ENCODE results near the gene BACH2. TPM values are rescaled to one million over a fixed set of nuclear protein-coding genes. Genes with fewer than 3 reads are reported as not detected.

The BACH2 gene
- polyA plus RNA-seq, 2 of the 4 experiments (the other 2 are of a cell fraction): 0.01 to 0.36 TPM

DNA sequence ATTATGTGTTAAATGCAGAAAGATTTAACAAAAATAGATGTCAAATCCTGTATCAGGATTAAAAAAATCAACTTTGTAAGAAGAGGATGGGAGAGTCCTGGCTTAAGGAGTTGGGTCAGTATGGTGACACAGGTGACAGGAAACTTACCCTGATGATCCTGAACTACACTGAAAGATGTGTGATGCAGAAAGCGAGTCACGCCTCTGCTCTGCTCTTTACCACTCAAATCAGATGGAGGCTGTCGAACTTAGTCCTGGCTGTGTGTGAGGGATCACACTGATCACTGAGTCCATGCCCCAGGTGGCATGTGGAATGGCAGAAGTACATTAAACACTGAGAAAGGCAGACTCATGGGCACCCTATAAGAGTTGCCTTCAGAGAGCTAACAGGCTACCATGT, 309.5 kb downstream of the BACH2 start (continued):
- TF ChIP-seq, protein P1, sequence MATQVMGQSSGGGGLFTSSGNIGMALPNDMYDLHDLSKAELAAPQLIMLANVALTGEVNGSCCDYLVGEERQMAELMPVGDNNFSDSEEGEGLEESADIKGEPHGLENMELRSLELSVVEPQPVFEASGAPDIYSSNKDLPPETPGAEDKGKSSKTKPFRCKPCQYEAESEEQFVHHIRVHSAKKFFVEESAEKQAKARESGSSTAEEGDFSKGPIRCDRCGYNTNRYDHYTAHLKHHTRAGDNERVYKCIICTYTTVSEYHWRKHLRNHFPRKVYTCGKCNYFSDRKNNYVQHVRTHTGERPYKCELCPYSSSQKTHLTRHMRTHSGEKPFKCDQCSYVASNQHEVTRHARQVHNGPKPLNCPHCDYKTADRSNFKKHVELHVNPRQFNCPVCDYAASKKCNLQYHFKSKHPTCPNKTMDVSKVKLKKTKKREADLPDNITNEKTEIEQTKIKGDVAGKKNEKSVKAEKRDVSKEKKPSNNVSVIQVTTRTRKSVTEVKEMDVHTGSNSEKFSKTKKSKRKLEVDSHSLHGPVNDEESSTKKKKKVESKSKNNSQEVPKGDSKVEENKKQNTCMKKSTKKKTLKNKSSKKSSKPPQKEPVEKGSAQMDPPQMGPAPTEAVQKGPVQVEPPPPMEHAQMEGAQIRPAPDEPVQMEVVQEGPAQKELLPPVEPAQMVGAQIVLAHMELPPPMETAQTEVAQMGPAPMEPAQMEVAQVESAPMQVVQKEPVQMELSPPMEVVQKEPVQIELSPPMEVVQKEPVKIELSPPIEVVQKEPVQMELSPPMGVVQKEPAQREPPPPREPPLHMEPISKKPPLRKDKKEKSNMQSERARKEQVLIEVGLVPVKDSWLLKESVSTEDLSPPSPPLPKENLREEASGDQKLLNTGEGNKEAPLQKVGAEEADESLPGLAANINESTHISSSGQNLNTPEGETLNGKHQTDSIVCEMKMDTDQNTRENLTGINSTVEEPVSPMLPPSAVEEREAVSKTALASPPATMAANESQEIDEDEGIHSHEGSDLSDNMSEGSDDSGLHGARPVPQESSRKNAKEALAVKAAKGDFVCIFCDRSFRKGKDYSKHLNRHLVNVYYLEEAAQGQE (IDR thresholded peaks at IDR 0.05): no peak

DNA sequence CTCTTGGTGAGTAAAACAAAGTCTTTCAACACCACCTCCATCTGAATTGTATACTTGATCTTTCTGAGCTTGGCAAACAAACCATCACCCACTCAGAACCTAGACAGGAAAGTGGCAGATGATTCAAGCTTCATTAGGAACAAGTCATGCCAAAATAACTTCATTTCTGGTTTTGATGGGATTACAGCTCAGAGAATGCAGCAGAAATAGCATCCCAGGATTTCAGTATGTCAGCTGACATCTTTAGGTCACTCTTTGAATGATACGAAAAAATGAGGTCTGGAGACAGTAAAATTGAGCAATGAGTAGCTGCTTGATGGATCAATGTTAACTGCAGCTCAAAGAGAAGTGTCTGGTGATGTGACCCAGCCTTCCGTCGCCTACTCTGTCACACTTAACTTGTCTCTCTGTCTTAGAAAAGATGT, 310.0 kb downstream of the BACH2 start:
- 46% methylated on average over 3 of the region's 3 CpGs for WGBS (ENCODE audit: missing lambda C conversion rate)
- no peak overlapping the region for H3K4me2 ChIP-seq
- ATAC-seq (no peak), FAIRE-seq (no peak), DNase-seq (ENCODE audit: low read depth in 1 of 2, low spot score in 1 of 2) (no peak)
- TF ChIP-seq MAFK (IDR thresholded peaks at IDR 0.05; ENCODE audit: partially characterized antibody): no peak
- TF ChIP-seq RCOR1 (IDR thresholded peaks at IDR 0.05; ENCODE audit: low read depth, low read length): no peak
- TF ChIP-seq MYC (IDR thresholded peaks at IDR 0.05; ENCODE audit: borderline replicate concordance, low read length): no peak
- no peak for TF ChIP-seq SMC3 (IDR thresholded peaks at IDR 0.05)
- TF ChIP-seq BHLHE40 (IDR thresholded peaks at IDR 0.05; ENCODE audit: low read depth, low read length): no peak
- no peak for TF ChIP-seq GATA3 (IDR thresholded peaks at IDR 0.05; ENCODE audit: borderline replicate concordance)
- TF ChIP-seq, protein P2, sequence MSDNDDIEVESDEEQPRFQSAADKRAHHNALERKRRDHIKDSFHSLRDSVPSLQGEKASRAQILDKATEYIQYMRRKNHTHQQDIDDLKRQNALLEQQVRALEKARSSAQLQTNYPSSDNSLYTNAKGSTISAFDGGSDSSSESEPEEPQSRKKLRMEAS (IDR thresholded peaks at IDR 0.05): no peak
- no peak for TF ChIP-seq HEYL (CRISPR knock-in tag; IDR thresholded peaks at IDR 0.05)
- no peak for TF ChIP-seq CEBPB (IDR thresholded peaks at IDR 0.05)
- no peak for TF ChIP-seq JUN (IDR thresholded peaks at IDR 0.05)
- TF ChIP-seq EHMT2 (IDR thresholded peaks at IDR 0.05; ENCODE audit: low read depth): no peak
- TF ChIP-seq, protein P3, sequence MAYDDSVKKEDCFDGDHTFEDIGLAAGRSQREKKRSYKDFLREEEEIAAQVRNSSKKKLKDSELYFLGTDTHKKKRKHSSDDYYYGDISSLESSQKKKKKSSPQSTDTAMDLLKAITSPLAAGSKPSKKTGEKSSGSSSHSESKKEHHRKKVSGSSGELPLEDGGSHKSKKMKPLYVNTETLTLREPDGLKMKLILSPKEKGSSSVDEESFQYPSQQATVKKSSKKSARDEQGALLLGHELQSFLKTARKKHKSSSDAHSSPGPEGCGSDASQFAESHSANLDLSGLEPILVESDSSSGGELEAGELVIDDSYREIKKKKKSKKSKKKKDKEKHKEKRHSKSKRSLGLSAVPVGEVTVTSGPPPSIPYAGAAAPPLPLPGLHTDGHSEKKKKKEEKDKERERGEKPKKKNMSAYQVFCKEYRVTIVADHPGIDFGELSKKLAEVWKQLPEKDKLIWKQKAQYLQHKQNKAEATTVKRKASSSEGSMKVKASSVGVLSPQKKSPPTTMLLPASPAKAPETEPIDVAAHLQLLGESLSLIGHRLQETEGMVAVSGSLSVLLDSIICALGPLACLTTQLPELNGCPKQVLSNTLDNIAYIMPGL (CRISPR knock-in tag; IDR thresholded peaks at IDR 0.05; ENCODE audit: borderline replicate concordance): no peak
- ChIA-PET POLR2A (no interaction called here), CTCF (interaction anchor here (1.1 kb wide), 1 partner anchor 46 kb away, joined by 4 read pairs; no protein-coding TSS in a partner anchor)
- no peaks in the 10 kb centered on the region for H3K4me1 ChIP-seq
- H3K9me3 ChIP-seq: no peaks in the 10 kb centered on the region
- no peak overlapping the region for H3K4me3 ChIP-seq
- H3K27ac ChIP-seq: no peak overlapping the region

DNA sequence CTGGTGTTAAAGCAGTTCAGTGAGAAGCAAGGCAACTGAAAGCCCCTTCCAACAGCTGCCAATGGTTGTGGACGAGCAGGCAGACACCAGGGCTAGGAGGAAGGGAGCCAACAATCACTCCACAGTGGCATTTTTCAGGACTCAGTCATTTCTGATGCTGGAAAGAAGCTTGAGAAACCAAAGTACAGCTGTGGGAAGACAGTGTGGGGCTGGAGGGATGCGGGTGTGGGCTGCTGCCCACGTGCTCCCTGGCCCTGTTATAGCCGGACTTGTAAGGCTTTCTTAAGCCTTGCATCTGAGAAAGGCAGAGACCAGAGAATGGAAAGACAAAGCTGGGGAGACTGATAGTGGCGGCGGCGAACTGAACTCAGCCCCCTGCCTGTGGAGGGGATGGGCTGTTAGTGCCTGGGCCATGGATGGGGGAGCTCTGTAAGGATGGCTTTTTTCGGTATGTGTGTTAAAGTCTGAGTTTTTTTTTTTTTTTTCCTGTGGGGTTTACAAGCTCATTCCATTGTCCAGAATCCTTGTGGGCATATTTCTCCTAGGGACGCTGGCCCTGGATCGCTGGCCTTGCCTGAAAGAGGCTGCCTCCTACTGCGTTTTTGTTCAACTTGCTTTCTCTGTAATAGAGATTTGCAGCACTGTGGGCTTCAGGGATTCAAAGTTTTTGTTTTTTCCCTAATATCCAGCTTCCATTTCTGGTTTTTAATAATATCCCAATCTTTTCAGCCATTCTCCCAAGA, 310.7 kb downstream of the BACH2 start:
- 65% methylated on average over 11 of the region's 11 CpGs for WGBS (ENCODE audit: missing lambda C conversion rate)
- H3K9me3 ChIP-seq: no peaks in the 10 kb centered on the region
- no peak overlapping the region for H3K4me3 ChIP-seq
- ATAC-seq (no peak), FAIRE-seq (no peak), DNase-seq (ENCODE audit: low read depth in 1 of 2, low spot score in 1 of 2) (no peak)
- CTCF ChIA-PET: interaction anchor here (0.5 to 1.1 kb wide), 2 partner anchors 45 to 293 kb away, joined by 3 to 4 read pairs; no protein-coding TSS in a partner anchor
- TF ChIP-seq POLR2AphosphoS2 (conservative IDR thresholded peaks at IDR 0.05; ENCODE audit: low read length) (no peak), RNF2 (IDR thresholded peaks at IDR 0.05; ENCODE audit: borderline replicate concordance, low read depth) (no peak), RAD21 (conservative IDR thresholded peaks at IDR 0.05 in 1 of 2, IDR thresholded peaks at IDR 0.05 in 1 of 2) (no peak), CEBPB (IDR thresholded peaks at IDR 0.05) (no peak), BCL3 (IDR thresholded peaks at IDR 0.05) (no peak), MAZ (IDR thresholded peaks at IDR 0.05; ENCODE audit: borderline replicate concordance, low read depth, low read length) (no peak), EHF (CRISPR knock-in tag; IDR thresholded peaks at IDR 0.05) (no peak), FOSL2 (IDR thresholded peaks at IDR 0.05) (no peak), FOSL2 (CRISPR knock-in tag; IDR thresholded peaks at IDR 0.05) (no peak)
- H3K4me1 ChIP-seq: no peaks in the 10 kb centered on the region
- H3K27ac ChIP-seq: no peak overlapping the region
- POLR2A ChIA-PET: no interaction called here
- no peak overlapping the region for H3K4me2 ChIP-seq
